SK-N-SH (cell line): ENCODE results near the gene GALNT5. TPM values are rescaled to one million over a fixed set of nuclear protein-coding genes. Genes with fewer than 3 reads are reported as not detected.

Experiments
- CTCF ChIA-PET: fragments of 300-600, 350-600 bp; formaldehyde crosslinking; extraction: SDS; loops from one replicate; lab custom pipeline; 2021; lab: Yijun Ruan, JAX
- POLR2A ChIA-PET: fragments of 350-600 bp; sonication (Branson Sonifier 250); formaldehyde crosslinking; extraction: SDS; loops from one replicate; lab custom pipeline; 2020; ENCODE audit warnings: antibody characterized with exemption, inconsistent platforms; lab: Yijun Ruan, JAX
- DNase-seq: peaks from one replicate; pipeline ENCODE4 v3.0.0; 2012
- H2AFZ ChIP-seq: fragments of 200-600 bp; sonication (generic); 2 replicates; pipeline ENCODE4 v1.8.1; 2016; ENCODE audit warnings: antibody characterized with exemption, mild to moderate bottlenecking, low read depth
- H3F3A ChIP-seq: fragments of 200-600 bp; sonication (generic); replicated peaks from 2 replicates; pipeline ENCODE3; 2016; ENCODE audit warnings: antibody characterized with exemption, mild to moderate bottlenecking; ENCODE audit not compliant: insufficient read depth
- H3K27ac ChIP-seq, 2 experiments: fragments of 200-500 bp in 1 of 2; fragments of 200-600 bp in 1 of 2; sonication (Bioruptor generic) in 1 of 2; sonication (generic), shearing (Covaris generic) in 1 of 2; 2 replicates each; pipeline versions ENCODE4 v1.5.1 to v1.6.1; 2014 to 2016; ENCODE audit warnings: low read depth in 2 of 2, inconsistent platforms in 1 of 2, low read length in 1 of 2, mild to moderate bottlenecking in 1 of 2, mixed read lengths in 1 of 2
- H3K27me3 ChIP-seq: fragments of 200-600 bp; sonication (generic), shearing (Covaris generic); 2 replicates; pipeline ENCODE4 v1.6.1; 2016; ENCODE audit warnings: mixed run types; ENCODE audit not compliant: insufficient read depth
- H3K36me3 ChIP-seq, 2 experiments: fragments of 200-500 bp in 1 of 2; fragments of 200-600 bp in 1 of 2; sonication (Bioruptor generic) in 1 of 2; sonication (generic) in 1 of 2; replicated peaks in 1 of 2; 2 replicates each; pipeline versions ENCODE3 to v1.5.1; 2014 to 2016; ENCODE audit warnings: low read length in 1 of 2, mild to moderate bottlenecking in 1 of 2; ENCODE audit not compliant: insufficient read depth in 2 of 2, control insufficient read depth in 1 of 2
- H3K4me1 ChIP-seq, 2 experiments: fragments of 200-500 bp in 1 of 2; fragments of 200-600 bp in 1 of 2; sonication (Bioruptor generic) in 1 of 2; sonication (generic), shearing (Covaris generic) in 1 of 2; 2 replicates each; pipeline versions ENCODE4 v1.5.1 to v1.6.1; 2014 to 2016; ENCODE audit warnings: low read depth in 1 of 2, low read length in 1 of 2, mixed run types in 1 of 2; ENCODE audit not compliant: insufficient read depth in 2 of 2, control insufficient read depth in 1 of 2
- H3K4me2 ChIP-seq: fragments of 200-600 bp; sonication (generic), shearing (Covaris generic); 2 replicates; pipeline ENCODE4 v1.6.1; 2017; ENCODE audit warnings: mixed run types
- H3K4me3 ChIP-seq, 2 experiments: fragments of 200-500 bp in 1 of 2; fragments of 200-600 bp in 1 of 2; sonication (Bioruptor generic) in 1 of 2; sonication (generic), shearing (Covaris generic) in 1 of 2; 2 replicates each; pipeline versions ENCODE4 v1.5.1 to v1.8.1; 2014 to 2016; ENCODE audit warnings: low read depth in 2 of 2, inconsistent platforms in 1 of 2, low read length in 1 of 2, mild to moderate bottlenecking in 1 of 2, mixed read lengths in 1 of 2, moderate library complexity in 1 of 2
- H3K79me2 ChIP-seq: fragments of 200-600 bp; sonication (generic); 2 replicates; pipeline ENCODE4 v1.8.1; 2017; ENCODE audit warnings: mild to moderate bottlenecking; ENCODE audit not compliant: insufficient read depth
- H3K9ac ChIP-seq: fragments of 200-600 bp; sonication (generic); 2 replicates; pipeline ENCODE4 v1.6.1; 2017; ENCODE audit warnings: mixed run types
- H3K9me2 ChIP-seq: fragments of 200-600 bp; sonication (generic); 2 replicates; pipeline ENCODE4 v1.6.1; 2017; ENCODE audit warnings: mixed run types
- H3K9me3 ChIP-seq: fragments of 200-600 bp; sonication (generic); 2 replicates; pipeline ENCODE4 v1.6.1; 2017; ENCODE audit warnings: mixed run types, mild to moderate bottlenecking, moderate library complexity
- H4K20me1 ChIP-seq: fragments of 200-600 bp; sonication (generic); 2 replicates; pipeline ENCODE4 v1.6.1; 2017; ENCODE audit warnings: mild to moderate bottlenecking, mixed run types; ENCODE audit not compliant: insufficient read depth
- EP300 ChIP-seq, 2 experiments: IDR thresholded peaks; 2 replicates each; pipeline versions ENCODE4 v1.4.0 to v1.6.1; 2012; ENCODE audit warnings: borderline replicate concordance in 1 of 2, low read depth in 1 of 2, low read length in 1 of 2
- EZH2phosphoT487 ChIP-seq: fragments of 200-600 bp; sonication (generic); IDR thresholded peaks from 2 replicates; pipeline ENCODE4 v1.6.1; 2017; ENCODE audit warnings: low read depth, mixed run types, mild to moderate bottlenecking, antibody characterized with exemption, moderate library complexity, borderline replicate concordance
- FOSL2 ChIP-seq: IDR thresholded peaks from 2 replicates; pipeline ENCODE4 v1.4.0; 2012; ENCODE audit warnings: low read depth, mild to moderate bottlenecking, moderate library complexity, borderline replicate concordance
- FOXJ3 ChIP-seq: sonication (generic); formaldehyde crosslinking; IDR thresholded peaks from 2 replicates; pipeline ENCODE4 v1.5.1; 2020; ENCODE audit warnings: mild to moderate bottlenecking, missing genetic modification reagents
- GABPA ChIP-seq: IDR thresholded peaks from 2 replicates; pipeline ENCODE4 v1.4.0; 2012; ENCODE audit warnings: low read depth, mild to moderate bottlenecking
- GATA2 ChIP-seq: sonication (generic); formaldehyde crosslinking; IDR thresholded peaks from 2 replicates; pipeline ENCODE4 v1.5.0; 2020; ENCODE audit warnings: mild to moderate bottlenecking, missing genetic modification reagents
- POLR2AphosphoS5 ChIP-seq: IDR thresholded peaks from 2 replicates; pipeline ENCODE4 v1.6.1; 2012; ENCODE audit warnings: low read depth, low read length
- RFX5 ChIP-seq: IDR thresholded peaks from 2 replicates; pipeline ENCODE4 v1.6.1; 2012; ENCODE audit warnings: mild to moderate bottlenecking, improper control_type of control experiment, low read length
- RXRA ChIP-seq: IDR thresholded peaks from 2 replicates; pipeline ENCODE4 v1.4.0; 2012; ENCODE audit warnings: low read depth, mild to moderate bottlenecking, borderline replicate concordance
- SIN3A ChIP-seq: IDR thresholded peaks from 2 replicates; pipeline ENCODE4 v1.6.1; 2012; ENCODE audit warnings: low read depth, mild to moderate bottlenecking, low read length, moderate library complexity, borderline replicate concordance
- SMC3 ChIP-seq: IDR thresholded peaks from 2 replicates; pipeline ENCODE4 v1.6.1; 2012; ENCODE audit warnings: low read depth, low read length, improper control_type of control experiment
- TAF1 ChIP-seq: IDR thresholded peaks from 2 replicates; pipeline ENCODE4 v1.6.1; 2012; ENCODE audit warnings: low read depth, mild to moderate bottlenecking, low read length, moderate library complexity, borderline replicate concordance
- TCF12 ChIP-seq: IDR thresholded peaks from 2 replicates; pipeline ENCODE4 v1.4.0; 2012
- TEAD4 ChIP-seq: IDR thresholded peaks from 2 replicates; pipeline ENCODE4 v1.4.0; 2012; ENCODE audit warnings: mild to moderate bottlenecking, borderline replicate concordance; ENCODE audit not compliant: insufficient read depth
- YY1 ChIP-seq: IDR thresholded peaks from 2 replicates; pipeline ENCODE4 v1.4.0; 2012; ENCODE audit warnings: low read depth, mild to moderate bottlenecking
- WGBS: methylation state at CpG from one replicate; pipeline ENCODE4 v1.1.6; 2017; ENCODE audit warnings: low lambda C conversion rate; 5-methylcytosine and 5-hydroxymethylcytosine counted together
- polyA plus RNA-seq, 3 experiments: library from polyadenylated mRNA; depleted of rRNA; stranded (reverse); fragments of >200 nt; gene quantifications; 2 replicates each; pipeline ENCODE4 v1.2.3, GENCODE V29; 2012
- TF ChIP-seq, protein P1 (sequence below): IDR thresholded peaks from 2 replicates; pipeline ENCODE4 v1.4.0; 2012; ENCODE audit warnings: low read depth, borderline replicate concordance
- TF ChIP-seq, protein P2 (sequence below): IDR thresholded peaks from 2 replicates; pipeline ENCODE4; 2012
- TF ChIP-seq, protein P3 (sequence below): IDR thresholded peaks from 2 replicates; pipeline ENCODE4 v1.4.0; 2012; ENCODE audit warnings: low read depth
- TF ChIP-seq, protein P4 (sequence below): fragments of 150-350 bp; IDR thresholded peaks from 2 replicates; pipeline ENCODE4 v1.6.1; 2016; ENCODE audit warnings: mild to moderate bottlenecking, low read depth, low read length

GALNT5 gene
- polyA plus RNA-seq, 1 of the 3 experiments (the other 2 are of a cell fraction), result 10.4 TPM

DNA sequence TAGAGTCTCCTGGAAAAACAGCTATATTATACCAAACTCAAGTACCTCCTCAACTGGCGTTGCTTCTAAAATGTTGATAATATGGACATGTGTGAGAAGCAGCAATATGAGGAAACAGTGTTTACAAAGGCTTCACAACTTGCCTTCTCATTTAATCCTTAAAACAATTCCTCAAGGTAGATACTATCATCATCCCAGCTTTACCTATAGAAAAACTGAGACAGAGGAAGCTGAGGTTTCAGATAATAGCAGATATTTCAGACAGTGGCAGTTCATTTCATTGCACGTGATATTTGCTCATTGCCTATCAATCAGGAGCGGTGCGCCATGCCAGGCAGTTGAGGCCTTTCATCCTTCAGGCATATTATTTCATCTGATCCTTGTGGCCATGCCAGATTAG is 8.3 kb downstream of the GALNT5 start:
- H3K27me3 ChIP-seq, result no peaks in the 10 kb centered on the region
- POLR2A ChIA-PET, result no interaction called here
- H3K4me2 ChIP-seq, result no peak overlapping the region
- CTCF ChIA-PET, result interaction anchor here (0.9 to 1.1 kb wide), 2 partner anchors 13 to 37 kb away, joined by 3 read pairs; no protein-coding TSS in a partner anchor
- no peak overlapping the region for H2AFZ ChIP-seq
- TF ChIP-seq SIN3A (no peak), EZH2phosphoT487 (no peak), RFX5 (no peak), GATA2 (CRISPR knock-in tag) (no peak)
- TF ChIP-seq, all 33 proteins: peak for 0
- H3K27ac ChIP-seq, result no peak overlapping the region
- no peaks in the 10 kb centered on the region for H3K79me2 ChIP-seq
- H3F3A ChIP-seq, result peaks cover 7% of the 10 kb centered on the region
- no peak for DNase-seq
- H3K36me3 ChIP-seq, result no peaks in the 10 kb centered on the region
- H3K9me3 ChIP-seq, result no peaks in the 10 kb centered on the region
- H3K4me3 ChIP-seq, result no peak overlapping the region
- H4K20me1 ChIP-seq, result no peaks in the 10 kb centered on the region
- H3K9ac ChIP-seq, result no peak overlapping the region
- H3K4me1 ChIP-seq, result peaks cover 0 to 3% of the 10 kb centered on the region in 2 experiments; a peak in 1 of 4 replicates
- WGBS, result 76% methylated on average over 4 of the region's 4 CpGs
- H3K9me2 ChIP-seq, result no peaks in the 10 kb centered on the region

DNA sequence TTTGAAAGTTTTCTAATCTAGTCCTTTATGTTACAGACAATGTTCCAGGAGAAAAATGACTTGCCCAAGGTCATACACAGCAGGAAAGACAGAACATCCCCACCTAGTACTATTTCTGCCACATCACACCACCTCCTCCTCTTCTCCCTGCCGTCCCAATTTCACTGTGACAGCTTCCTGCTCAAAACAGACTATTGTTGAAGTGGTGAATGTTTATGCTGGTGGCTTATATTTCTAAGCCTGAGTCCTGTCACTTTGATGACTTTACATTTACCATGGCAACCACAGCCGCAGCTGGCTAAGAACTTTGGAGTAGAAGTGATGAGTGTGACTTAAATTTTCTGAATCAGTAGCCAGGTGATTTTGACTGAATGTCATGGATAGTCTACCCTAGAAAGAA is 10.0 kb downstream of the GALNT5 start:
- Histone ChIP-seq H3K9me3 (no peaks in the 10 kb centered on the region), H3K4me1 (peaks cover 0 to 3% of the 10 kb centered on the region in 2 experiments; a peak in 1 of 4 replicates), H3K79me2 (no peaks in the 10 kb centered on the region), H4K20me1 (no peaks in the 10 kb centered on the region), H3K4me3 (no peak overlapping the region), H3K4me2 (no peak overlapping the region), H3K9me2 (no peaks in the 10 kb centered on the region), H3K36me3 (no peaks in the 10 kb centered on the region), H3K27ac (no peak overlapping the region), H3K27me3 (no peaks in the 10 kb centered on the region), H2AFZ (no peak overlapping the region), H3F3A (no peaks in the 10 kb centered on the region), H3K9ac (no peak overlapping the region)
- POLR2A ChIA-PET, result no interaction called here
- 20% methylated on average over 2 of the region's 2 CpGs for WGBS
- TF ChIP-seq, protein P1, sequence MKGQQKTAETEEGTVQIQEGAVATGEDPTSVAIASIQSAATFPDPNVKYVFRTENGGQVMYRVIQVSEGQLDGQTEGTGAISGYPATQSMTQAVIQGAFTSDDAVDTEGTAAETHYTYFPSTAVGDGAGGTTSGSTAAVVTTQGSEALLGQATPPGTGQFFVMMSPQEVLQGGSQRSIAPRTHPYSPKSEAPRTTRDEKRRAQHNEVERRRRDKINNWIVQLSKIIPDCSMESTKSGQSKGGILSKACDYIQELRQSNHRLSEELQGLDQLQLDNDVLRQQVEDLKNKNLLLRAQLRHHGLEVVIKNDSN, result no peak
- TF ChIP-seq FOSL2, result no peak
- no peak for TF ChIP-seq TCF12
- no peak for TF ChIP-seq TEAD4
- no peak for TF ChIP-seq POLR2AphosphoS5
- TF ChIP-seq, protein P2, sequence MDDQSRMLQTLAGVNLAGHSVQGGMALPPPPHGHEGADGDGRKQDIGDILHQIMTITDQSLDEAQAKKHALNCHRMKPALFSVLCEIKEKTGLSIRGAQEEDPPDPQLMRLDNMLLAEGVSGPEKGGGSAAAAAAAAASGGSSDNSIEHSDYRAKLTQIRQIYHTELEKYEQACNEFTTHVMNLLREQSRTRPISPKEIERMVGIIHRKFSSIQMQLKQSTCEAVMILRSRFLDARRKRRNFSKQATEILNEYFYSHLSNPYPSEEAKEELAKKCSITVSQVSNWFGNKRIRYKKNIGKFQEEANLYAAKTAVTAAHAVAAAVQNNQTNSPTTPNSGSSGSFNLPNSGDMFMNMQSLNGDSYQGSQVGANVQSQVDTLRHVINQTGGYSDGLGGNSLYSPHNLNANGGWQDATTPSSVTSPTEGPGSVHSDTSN, result no peak
- TF ChIP-seq SMC3, result no peak
- TF ChIP-seq TAF1, result no peak
- TF ChIP-seq, protein P3, sequence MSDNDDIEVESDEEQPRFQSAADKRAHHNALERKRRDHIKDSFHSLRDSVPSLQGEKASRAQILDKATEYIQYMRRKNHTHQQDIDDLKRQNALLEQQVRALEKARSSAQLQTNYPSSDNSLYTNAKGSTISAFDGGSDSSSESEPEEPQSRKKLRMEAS, result no peak
- no peak for TF ChIP-seq SIN3A
- no peak for TF ChIP-seq GABPA
- TF ChIP-seq, protein P4, sequence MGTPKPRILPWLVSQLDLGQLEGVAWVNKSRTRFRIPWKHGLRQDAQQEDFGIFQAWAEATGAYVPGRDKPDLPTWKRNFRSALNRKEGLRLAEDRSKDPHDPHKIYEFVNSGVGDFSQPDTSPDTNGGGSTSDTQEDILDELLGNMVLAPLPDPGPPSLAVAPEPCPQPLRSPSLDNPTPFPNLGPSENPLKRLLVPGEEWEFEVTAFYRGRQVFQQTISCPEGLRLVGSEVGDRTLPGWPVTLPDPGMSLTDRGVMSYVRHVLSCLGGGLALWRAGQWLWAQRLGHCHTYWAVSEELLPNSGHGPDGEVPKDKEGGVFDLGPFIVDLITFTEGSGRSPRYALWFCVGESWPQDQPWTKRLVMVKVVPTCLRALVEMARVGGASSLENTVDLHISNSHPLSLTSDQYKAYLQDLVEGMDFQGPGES, result no peak
- no peak for TF ChIP-seq YY1
- no peak for TF ChIP-seq FOXJ3
- TF ChIP-seq EP300 (IDR thresholded peaks at IDR 0.05; ENCODE audit: borderline replicate concordance in 1 of 2, low read depth in 1 of 2, low read length in 1 of 2), result no peak
- TF ChIP-seq RXRA, result no peak
- DNase-seq, result no peak
- CTCF ChIA-PET, result no interaction called here
